Progenitor cell of endocrine pancreas (in vitro differentiated cells): ENCODE measurements around the gene BTLA. TPM values are rescaled to one million over a fixed set of nuclear protein-coding genes. Genes with fewer than 3 reads are reported as not detected.
"Not testable (repeated sequence)": the region's sequence is repeated elsewhere in the genome, so short reads cannot be mapped to it uniquely, and the experiment has no call there.

Source experiments
- DNase-seq: peaks from one replicate; pipeline ENCODE4 v3.0.0; 2021; ENCODE audit warnings: low spot score; ENCODE audit not compliant: unreplicated experiment
- H3K27ac Mint-ChIP-seq: 2 replicates; pipeline ENCODE4 v1.8.0; 2021; ENCODE audit warnings: mild to moderate bottlenecking, moderate library complexity, mixed read lengths
- H3K27me3 Mint-ChIP-seq: 2 replicates; pipeline ENCODE4 v1.8.0; 2021; ENCODE audit warnings: mixed read lengths
- H3K36me3 Mint-ChIP-seq: 2 replicates; pipeline ENCODE4 v1.8.0; 2022; ENCODE audit warnings: mixed read lengths; ENCODE audit not compliant: insufficient read depth
- H3K4me1 Mint-ChIP-seq: 2 replicates; pipeline ENCODE4 v1.8.0; 2021; ENCODE audit warnings: low read depth, mixed read lengths
- H3K4me3 Mint-ChIP-seq: 2 replicates; pipeline ENCODE4 v1.8.0; 2021; ENCODE audit warnings: low read depth, mild to moderate bottlenecking, moderate library complexity, mixed read lengths
- H3K9me3 Mint-ChIP-seq: 2 replicates; pipeline ENCODE4 v1.8.0; 2021; ENCODE audit warnings: low read depth, mixed read lengths
- total RNA-seq: library from RNA; stranded (reverse); gene quantifications from 2 replicates; pipeline ENCODE4 v1.2.1, GENCODE V29; 2021
- TF ChIP-seq, protein P1 (sequence below): fragments of 200-600 bp; sonication (generic); IDR thresholded peaks from one replicate; pipeline ENCODE4 v1.5.0; 2021; ENCODE audit warnings: antibody characterized with exemption, mild to moderate bottlenecking; ENCODE audit not compliant: unreplicated experiment

Gene BTLA
- total RNA-seq, 1 donor from 2014 or later: not detected

DNA sequence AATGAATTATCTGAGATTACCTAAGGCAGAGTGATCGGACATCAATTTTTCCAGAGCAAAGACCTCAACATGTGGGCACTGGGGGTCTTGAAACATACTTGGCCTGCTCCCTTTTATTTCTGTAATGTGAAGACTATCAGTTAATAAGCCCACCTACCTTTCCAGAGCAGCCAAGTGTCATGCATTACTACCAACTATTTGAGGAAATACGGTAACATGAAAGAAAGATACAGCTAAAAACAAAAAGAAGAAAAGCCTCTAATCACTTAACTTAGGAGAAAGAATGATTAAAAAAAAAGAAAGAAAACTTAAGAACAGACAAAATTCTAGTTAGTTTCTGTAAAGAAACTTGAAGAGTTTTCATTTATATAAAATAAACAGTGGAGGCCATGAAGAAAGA, 73.9 kb downstream of the BTLA start:
- H3K27ac Mint-ChIP-seq: no peak overlapping the region
- H3K9me3 Mint-ChIP-seq: no peaks in the 10 kb centered on the region
- no peak overlapping the region for H3K4me3 Mint-ChIP-seq
- peaks cover 5% of the 10 kb centered on the region for H3K4me1 Mint-ChIP-seq
- H3K27me3 Mint-ChIP-seq: peaks cover 25% of the 10 kb centered on the region
- no peak for DNase-seq
- TF ChIP-seq, protein P1, sequence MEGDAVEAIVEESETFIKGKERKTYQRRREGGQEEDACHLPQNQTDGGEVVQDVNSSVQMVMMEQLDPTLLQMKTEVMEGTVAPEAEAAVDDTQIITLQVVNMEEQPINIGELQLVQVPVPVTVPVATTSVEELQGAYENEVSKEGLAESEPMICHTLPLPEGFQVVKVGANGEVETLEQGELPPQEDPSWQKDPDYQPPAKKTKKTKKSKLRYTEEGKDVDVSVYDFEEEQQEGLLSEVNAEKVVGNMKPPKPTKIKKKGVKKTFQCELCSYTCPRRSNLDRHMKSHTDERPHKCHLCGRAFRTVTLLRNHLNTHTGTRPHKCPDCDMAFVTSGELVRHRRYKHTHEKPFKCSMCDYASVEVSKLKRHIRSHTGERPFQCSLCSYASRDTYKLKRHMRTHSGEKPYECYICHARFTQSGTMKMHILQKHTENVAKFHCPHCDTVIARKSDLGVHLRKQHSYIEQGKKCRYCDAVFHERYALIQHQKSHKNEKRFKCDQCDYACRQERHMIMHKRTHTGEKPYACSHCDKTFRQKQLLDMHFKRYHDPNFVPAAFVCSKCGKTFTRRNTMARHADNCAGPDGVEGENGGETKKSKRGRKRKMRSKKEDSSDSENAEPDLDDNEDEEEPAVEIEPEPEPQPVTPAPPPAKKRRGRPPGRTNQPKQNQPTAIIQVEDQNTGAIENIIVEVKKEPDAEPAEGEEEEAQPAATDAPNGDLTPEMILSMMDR: no peak
- H3K36me3 Mint-ChIP-seq: no peaks in the 10 kb centered on the region

DNA sequence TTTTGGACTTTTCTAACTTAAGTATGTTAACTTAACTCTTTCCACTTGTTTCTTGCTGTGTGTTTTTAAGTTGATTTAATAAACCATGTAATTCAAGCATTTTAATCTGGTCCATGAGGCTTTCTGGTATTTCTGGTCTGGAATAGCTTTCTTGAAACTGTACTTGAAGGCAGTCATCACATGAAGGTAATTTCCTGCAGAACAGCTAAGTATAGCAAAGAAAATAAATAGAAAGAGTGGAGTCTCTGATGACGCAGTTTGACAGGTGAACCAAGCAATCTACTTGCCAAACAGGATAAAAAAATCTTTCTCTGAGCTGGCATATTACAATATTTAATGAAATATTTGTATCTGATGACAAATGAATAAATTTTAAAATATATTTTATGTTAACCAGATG, 74.9 kb downstream of the BTLA start:
- no peak overlapping the region for H3K27ac Mint-ChIP-seq
- H3K27me3 Mint-ChIP-seq: peaks cover 25% of the 10 kb centered on the region
- TF ChIP-seq, protein P1: no peak
- no peaks in the 10 kb centered on the region for H3K9me3 Mint-ChIP-seq
- no peaks in the 10 kb centered on the region for H3K36me3 Mint-ChIP-seq
- peaks cover 4% of the 10 kb centered on the region for H3K4me1 Mint-ChIP-seq
- no peak for DNase-seq
- H3K4me3 Mint-ChIP-seq: no peak overlapping the region

DNA sequence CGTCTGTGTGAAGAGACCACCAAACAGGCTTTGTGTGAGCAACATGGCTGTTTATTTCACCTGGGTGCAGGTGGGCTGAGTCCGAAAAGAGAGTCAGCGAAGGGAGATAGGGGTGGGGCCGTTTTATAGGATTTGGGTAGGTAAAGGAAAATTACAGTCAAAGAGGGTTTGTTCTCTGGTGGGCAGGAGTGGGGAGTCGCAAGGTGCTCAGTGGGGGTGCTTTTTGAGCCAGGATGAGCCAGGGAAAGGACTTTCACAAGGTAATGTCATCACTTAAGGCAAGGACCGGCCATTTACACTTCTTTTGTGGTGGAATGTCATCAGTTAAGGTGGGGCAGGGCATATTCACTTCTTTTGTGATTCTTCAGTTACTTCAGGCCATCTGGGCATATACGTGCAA, 76.4 kb downstream of the BTLA start:
- not testable (repeated sequence) for H3K36me3 Mint-ChIP-seq

DNA sequence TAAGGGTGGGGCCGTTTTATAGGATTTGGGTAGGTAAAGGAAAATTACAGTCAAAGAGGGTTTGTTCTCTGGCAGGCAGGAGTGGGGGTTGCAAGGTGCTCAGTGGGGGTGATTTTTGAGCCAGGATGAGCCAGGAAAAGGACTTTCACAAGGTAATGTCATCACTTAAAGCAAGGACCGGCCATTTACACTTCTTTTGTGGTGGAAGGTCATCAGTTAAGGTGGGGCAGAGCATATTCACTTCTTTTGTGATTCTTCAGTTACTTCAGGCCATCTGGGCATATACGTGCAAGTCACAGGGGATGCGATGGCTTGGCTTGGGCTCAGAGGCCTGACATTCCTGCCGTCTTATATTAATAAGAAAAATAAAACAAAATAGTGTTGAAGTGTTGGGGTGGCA, 80.7 kb downstream of the BTLA start:
- H3K27me3 Mint-ChIP-seq: peaks cover 38% of the 10 kb centered on the region
- H3K4me1 Mint-ChIP-seq, DNase-seq, H3K36me3 Mint-ChIP-seq, H3K27ac Mint-ChIP-seq, H3K9me3 Mint-ChIP-seq, H3K4me3 Mint-ChIP-seq: not testable (repeated sequence)

More for the DNA sequence above, 76.4 kb downstream of the BTLA start:
- not testable (repeated sequence) for H3K4me1 Mint-ChIP-seq, DNase-seq, H3K4me3 Mint-ChIP-seq, H3K27ac Mint-ChIP-seq, H3K9me3 Mint-ChIP-seq
- H3K27me3 Mint-ChIP-seq: peaks cover 35% of the 10 kb centered on the region

DNA sequence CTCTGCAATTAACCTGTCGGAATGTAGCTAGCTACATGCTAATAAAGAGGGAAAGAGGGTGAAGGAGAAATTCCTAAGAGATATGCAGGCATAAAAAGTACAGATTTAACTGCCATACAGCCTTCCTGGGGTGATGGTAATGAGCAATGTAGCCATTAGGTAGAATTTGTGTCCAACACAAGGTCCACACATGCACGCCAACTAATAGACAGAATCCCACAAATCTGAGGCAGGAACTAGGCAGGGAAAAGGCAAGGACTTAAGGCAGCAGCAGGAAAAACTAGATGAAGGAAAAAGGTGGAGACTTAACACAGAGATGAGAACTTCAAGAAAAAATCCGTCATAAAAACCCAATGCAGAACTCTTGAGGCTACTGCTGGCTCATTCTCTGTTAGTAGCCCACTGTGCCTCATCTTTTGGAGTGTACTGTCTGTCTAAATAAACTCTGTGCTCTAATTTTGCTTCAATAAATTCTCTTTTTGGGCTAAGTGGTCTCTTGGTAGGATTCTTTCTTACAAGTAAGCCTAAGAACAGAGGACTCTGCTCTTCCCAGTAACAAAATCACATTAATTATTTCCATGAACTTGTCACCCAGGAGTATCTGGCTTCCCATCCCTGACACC, 81.5 kb downstream of the BTLA start:
- Mint-ChIP-seq H3K36me3 (no peaks in the 10 kb centered on the region), H3K4me3 (no peak overlapping the region), H3K27ac (no peak overlapping the region), H3K27me3 (peaks cover 34% of the 10 kb centered on the region), H3K9me3 (no peaks in the 10 kb centered on the region), H3K4me1 (no peaks in the 10 kb centered on the region)
- TF ChIP-seq, protein P1: no peak
- no peak for DNase-seq

DNA sequence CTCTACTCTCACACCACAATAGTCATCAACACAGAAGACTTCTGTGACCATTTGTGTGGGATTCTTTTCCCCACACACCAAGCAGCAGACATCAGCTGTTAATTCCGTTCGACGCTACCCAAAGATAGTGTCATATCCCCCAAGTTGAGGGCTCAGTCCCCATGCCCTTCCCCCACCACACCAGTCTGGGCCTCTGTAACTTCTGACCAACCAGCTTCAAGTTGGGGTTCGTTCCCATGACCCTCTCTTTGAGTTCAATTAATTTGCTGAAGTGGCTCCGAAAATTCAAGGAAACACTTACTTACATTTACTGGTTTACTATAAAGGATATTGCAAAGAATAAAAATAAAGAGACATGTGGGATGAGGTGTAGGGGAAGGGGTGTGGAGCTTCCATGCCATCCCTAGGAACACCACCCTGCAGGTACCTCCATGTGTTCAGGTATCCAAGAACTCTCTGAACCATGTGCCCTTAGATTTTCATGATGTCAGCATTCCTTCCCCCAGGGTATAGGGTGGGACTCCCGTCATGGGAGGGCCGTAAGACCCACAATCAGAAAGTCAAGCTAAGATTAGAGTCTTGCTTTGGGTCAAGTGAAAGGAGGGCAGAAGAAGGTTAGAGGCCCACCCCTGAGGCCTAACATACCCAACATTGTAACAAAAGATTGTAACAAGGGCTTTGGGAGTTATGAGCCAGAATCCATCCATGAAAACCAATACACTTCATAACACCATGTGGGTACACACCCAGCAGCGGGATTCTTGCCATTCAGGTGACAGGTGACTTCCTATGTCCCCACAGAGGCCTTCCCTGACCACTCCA, 82.7 kb downstream of the BTLA start:
- Mint-ChIP-seq H3K9me3 (peaks cover 4% of the 10 kb centered on the region), H3K4me3 (no peak overlapping the region), H3K27ac (no peak overlapping the region), H3K27me3 (peaks cover 25% of the 10 kb centered on the region), H3K4me1 (no peaks in the 10 kb centered on the region), H3K36me3 (no peaks in the 10 kb centered on the region)
- no peak for DNase-seq
- TF ChIP-seq, protein P1: no peak
